IPS-11a (cell line): ENCODE data around the gene CRAMP1.

ENCODE experiments used
- H3K4me3 ChIP-seq: one replicate; pipeline ENCODE4 v1.5.1; 2013; ENCODE audit warnings: low read depth, low read length, control low read depth

CRAMP1 gene

GRCh38 chr16:1654505-1655268 lies 42.5 kb downstream of the CRAMP1 start:
- no peak overlapping the region for H3K4me3 ChIP-seq

- no peak overlapping the region for H3K4me3 ChIP-seq
These were observed 43.2 kb downstream of the CRAMP1 start for GRCh38 chr16:1655269-1655807.

GRCh38 chr16:1655909-1656807 lies 44.0 kb downstream of the CRAMP1 start:
- no peak overlapping the region for H3K4me3 ChIP-seq

GRCh38 chr16:1656808-1657617 lies 44.9 kb downstream of the CRAMP1 start:
- H3K4me3 ChIP-seq = no peak overlapping the region

- no peak overlapping the region for H3K4me3 ChIP-seq
These were observed 45.7 kb downstream of the CRAMP1 start for GRCh38 chr16:1657841-1658240.

GRCh38 chr16:1659031-1659430 lies 46.9 kb downstream of the CRAMP1 start:
- no peak overlapping the region for H3K4me3 ChIP-seq

GRCh38 chr16:1661826-1662225 lies 49.7 kb downstream of the CRAMP1 start:
- H3K4me3 ChIP-seq = no peak overlapping the region

- H3K4me3 ChIP-seq = no peak overlapping the region
These were observed 50.4 kb downstream of the CRAMP1 start for GRCh38 chr16:1662543-1662942.

GRCh38 chr16:1665829-1666228 lies 53.7 kb downstream of the CRAMP1 start:
- H3K4me3 ChIP-seq = no peak overlapping the region

- no peak overlapping the region for H3K4me3 ChIP-seq
These were observed 54.2 kb downstream of the CRAMP1 start for GRCh38 chr16:1666316-1666715.

- no peak overlapping the region for H3K4me3 ChIP-seq
These were observed 55.1 kb downstream of the CRAMP1 start for GRCh38 chr16:1667271-1667670.

GRCh38 chr16:1667916-1668315 lies 55.8 kb downstream of the CRAMP1 start:
- H3K4me3 ChIP-seq = no peak overlapping the region

- no peak overlapping the region for H3K4me3 ChIP-seq
These were observed 56.6 kb downstream of the CRAMP1 start for GRCh38 chr16:1668612-1669319.

GRCh38 chr16:1669698-1670097 lies 57.5 kb downstream of the CRAMP1 start:
- H3K4me3 ChIP-seq = no peak overlapping the region

- no peak overlapping the region for H3K4me3 ChIP-seq
These were observed 58.2 kb downstream of the CRAMP1 start for GRCh38 chr16:1670371-1670770.

GRCh38 chr16:1670866-1671265 lies 58.7 kb downstream of the CRAMP1 start:
- no peak overlapping the region for H3K4me3 ChIP-seq

- no peak overlapping the region for H3K4me3 ChIP-seq
These were observed 61.4 kb downstream of the CRAMP1 start for GRCh38 chr16:1673424-1674151.

GRCh38 chr16:1674306-1674705 lies 62.1 kb downstream of the CRAMP1 start:
- no peak overlapping the region for H3K4me3 ChIP-seq

- H3K4me3 ChIP-seq = no peak overlapping the region
These were observed 62.8 kb downstream of the CRAMP1 start for GRCh38 chr16:1674751-1675664.
